Measurements from ENCODE around the gene CPTP. TPM values are rescaled to one million over a fixed set of nuclear protein-coding genes. Genes with fewer than 3 reads are reported as not detected.
A peak's percentile ranks its signal among the peaks of the same experiment; 100 is the strongest.

Gene CPTP
- total RNA-seq, 1 donor from 2014 or later: 44.3 TPM

DNA sequence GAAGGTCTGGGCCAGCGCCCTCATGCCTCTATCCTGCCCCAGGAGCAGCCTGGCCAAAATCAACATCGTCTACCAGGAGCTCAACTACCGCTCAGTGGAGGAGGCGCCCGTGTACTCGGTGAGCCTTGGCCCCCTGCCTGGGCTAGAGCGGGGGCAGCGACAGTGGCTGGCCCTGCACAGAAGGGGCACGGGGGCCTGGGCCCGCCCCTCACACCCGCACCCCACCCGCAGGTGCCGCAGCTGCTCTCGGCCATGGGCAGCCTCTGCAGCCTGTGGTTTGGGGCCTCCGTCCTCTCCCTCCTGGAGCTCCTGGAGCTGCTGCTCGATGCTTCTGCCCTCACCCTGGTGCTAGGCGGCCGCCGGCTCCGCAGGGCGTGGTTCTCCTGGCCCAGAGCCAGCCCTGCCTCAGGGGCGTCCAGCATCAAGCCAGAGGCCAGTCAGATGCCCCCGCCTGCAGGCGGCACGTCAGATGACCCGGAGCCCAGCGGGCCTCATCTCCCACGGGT, 33.5 kb upstream of the CPTP start:
- no peak for DNase-seq (ENCODE audit: low read depth)
- Histone ChIP-seq H3K4me3 (ENCODE audit: low read depth, low read length) (no peak overlapping the region), H3K36me3 (ENCODE audit: control insufficient read depth, insufficient read depth, low read length) (no peaks in the 10 kb centered on the region), H3K27me3 (ENCODE audit: control insufficient read depth, insufficient read depth, low read length) (peaks cover 21% of the 10 kb centered on the region)
- TF ChIP-seq, protein P1, sequence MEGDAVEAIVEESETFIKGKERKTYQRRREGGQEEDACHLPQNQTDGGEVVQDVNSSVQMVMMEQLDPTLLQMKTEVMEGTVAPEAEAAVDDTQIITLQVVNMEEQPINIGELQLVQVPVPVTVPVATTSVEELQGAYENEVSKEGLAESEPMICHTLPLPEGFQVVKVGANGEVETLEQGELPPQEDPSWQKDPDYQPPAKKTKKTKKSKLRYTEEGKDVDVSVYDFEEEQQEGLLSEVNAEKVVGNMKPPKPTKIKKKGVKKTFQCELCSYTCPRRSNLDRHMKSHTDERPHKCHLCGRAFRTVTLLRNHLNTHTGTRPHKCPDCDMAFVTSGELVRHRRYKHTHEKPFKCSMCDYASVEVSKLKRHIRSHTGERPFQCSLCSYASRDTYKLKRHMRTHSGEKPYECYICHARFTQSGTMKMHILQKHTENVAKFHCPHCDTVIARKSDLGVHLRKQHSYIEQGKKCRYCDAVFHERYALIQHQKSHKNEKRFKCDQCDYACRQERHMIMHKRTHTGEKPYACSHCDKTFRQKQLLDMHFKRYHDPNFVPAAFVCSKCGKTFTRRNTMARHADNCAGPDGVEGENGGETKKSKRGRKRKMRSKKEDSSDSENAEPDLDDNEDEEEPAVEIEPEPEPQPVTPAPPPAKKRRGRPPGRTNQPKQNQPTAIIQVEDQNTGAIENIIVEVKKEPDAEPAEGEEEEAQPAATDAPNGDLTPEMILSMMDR (IDR thresholded peaks at IDR 0.05; ENCODE audit: insufficient read depth, low read length, poor library complexity, severe bottlenecking): no peak

DNA sequence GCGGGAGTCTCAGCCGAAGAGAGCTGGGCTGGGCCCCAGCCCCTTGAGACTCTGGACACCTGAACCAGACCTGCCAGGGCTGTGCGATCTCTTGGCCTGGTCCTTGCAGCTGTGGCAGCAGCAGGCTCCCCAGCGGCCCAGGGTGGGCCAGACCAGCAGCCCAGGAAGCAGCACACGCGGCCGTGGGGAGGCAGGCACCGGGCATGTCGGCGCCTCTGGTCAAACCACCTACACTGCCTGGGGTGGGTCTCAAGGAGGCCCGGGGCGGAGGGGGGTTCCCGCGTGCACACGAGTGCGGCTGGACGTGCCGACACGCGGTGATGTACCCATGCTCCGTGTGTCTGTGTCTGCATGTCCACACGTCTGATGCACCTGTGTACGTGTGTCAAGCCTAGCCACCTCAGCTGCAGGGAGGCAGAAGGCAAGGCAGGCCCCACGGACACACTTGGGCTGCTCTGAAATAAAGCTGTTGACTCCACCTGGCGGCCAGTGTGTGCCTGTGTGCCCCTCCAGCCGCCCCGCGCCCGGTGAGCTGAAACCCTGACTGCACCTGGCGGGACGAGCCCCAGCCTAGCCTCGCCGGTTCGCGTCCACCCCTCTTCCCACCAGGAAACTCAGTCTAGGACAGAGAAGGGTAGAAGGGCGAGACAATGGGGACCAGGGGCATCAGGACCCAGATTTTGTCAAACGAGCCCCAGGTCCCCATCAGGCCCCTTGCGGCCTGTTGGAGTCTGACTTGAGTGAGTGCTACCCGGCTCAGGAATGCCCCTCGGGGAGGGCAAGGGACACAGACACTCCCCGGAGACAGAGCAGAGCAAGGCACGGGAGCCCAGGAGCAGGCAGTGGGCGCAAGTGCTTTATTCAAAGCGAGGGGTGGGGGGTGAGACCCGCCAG, 32.8 kb upstream of the CPTP start:
- DNase-seq (ENCODE audit: low read depth): peak; percentile 43
- Histone ChIP-seq H3K36me3 (ENCODE audit: control insufficient read depth, insufficient read depth, low read length) (no peaks in the 10 kb centered on the region), H3K27me3 (ENCODE audit: control insufficient read depth, insufficient read depth, low read length) (peaks cover 14% of the 10 kb centered on the region), H3K4me3 (ENCODE audit: low read depth, low read length) (no peak overlapping the region)
- TF ChIP-seq, protein P1 (IDR thresholded peaks at IDR 0.05; ENCODE audit: insufficient read depth, low read length, poor library complexity, severe bottlenecking): peak; percentile 75

DNA sequence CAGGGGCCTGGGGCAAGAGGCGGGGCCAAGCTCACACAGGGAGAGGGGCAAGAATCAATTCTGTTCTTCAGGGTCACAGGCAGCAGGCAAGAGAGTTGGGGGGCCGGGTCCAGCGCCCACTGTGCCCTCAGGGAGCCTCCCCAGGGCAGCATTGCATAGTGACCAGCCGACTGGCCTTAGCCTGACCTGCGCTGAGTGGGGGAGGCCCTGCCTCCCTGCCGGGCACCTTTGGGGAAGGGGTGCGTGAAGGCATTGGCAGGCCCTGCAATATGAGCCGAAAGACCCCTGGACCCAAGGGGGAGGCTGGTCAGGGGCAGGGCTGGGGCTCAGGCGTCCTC, 32.2 kb upstream of the CPTP start:
- Histone ChIP-seq H3K4me3 (ENCODE audit: low read depth, low read length) (no peak overlapping the region), H3K27me3 (ENCODE audit: control insufficient read depth, insufficient read depth, low read length) (peaks cover 10% of the 10 kb centered on the region), H3K36me3 (ENCODE audit: control insufficient read depth, insufficient read depth, low read length) (no peaks in the 10 kb centered on the region)
- TF ChIP-seq, protein P1 (IDR thresholded peaks at IDR 0.05; ENCODE audit: insufficient read depth, low read length, poor library complexity, severe bottlenecking): no peak
- DNase-seq (ENCODE audit: low read depth): no peak

DNA sequence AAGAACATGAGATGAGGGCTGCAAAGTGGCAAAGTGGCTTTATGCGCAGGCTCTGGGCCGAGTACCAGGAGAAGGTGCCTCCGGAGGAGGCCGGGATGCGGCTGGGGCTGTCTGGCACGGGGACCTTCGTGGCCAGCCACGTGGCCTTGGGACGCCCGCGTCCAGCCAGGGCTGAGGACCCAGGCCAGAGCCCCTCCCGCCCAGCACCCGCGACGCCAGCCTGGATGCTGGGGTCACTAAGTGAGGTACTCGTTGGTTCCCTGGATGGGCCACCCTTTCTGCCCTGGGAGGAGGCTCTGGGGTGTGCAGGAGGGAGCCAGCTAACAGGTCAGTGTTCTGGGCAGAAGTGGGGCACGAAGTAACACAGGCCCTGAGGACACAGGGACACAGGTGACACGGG, 31.8 kb upstream of the CPTP start:
- DNase-seq (ENCODE audit: low read depth): no peak
- TF ChIP-seq, protein P1 (IDR thresholded peaks at IDR 0.05; ENCODE audit: insufficient read depth, low read length, poor library complexity, severe bottlenecking): no peak
- H3K27me3 ChIP-seq (ENCODE audit: control insufficient read depth, insufficient read depth, low read length): peaks cover 5% of the 10 kb centered on the region
- no peaks in the 10 kb centered on the region for H3K36me3 ChIP-seq (ENCODE audit: control insufficient read depth, insufficient read depth, low read length)
- no peak overlapping the region for H3K4me3 ChIP-seq (ENCODE audit: low read depth, low read length)

DNA sequence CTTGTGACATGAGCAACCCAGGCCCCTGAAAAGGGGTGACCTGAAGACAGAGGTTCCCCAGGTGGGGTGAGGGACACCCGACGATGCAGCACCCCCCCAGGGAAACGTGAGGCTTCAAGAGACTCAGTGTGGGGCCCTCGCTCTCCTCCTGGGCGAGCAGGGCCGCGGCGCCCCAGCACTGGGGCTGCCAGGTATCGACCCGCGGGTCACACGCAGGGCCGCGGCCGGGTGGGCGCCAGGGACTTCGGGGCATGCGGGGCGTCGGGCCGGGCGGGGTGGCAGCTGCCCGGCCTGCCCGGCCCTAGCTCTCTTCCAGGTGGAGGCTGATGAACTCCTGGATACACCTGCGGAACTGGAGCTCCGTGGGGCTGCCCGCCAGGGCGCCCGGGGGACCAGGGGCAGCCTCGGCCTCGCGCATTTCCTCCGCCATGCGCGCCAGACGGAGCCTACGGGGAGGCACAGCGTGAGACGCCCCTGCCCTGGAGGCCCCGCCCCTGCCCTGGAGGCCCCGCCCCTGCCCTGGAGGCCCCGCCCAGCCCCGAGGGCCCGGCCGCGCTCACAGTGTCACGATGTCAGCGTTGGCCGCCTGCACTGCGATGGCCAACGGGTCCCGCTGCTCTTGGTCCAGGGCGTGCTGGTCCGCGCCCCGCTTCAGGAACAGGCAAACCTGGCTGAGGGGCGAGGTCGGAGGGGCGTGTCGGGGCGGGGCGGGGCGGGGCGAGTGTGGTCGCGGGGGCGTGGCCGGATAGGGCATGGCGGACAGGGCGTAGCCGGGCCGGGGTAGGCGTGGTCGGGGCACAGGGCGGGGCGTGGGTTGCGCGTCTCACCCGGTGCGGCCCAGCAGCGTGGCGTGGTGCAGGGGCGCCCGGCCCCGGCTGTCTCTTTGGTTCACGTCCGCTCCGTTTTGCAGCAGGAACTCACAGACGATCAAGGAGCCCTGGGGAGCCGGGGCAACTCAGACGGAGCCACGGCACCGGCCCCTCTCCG, 31.0 kb upstream of the CPTP start:
- Histone ChIP-seq H3K4me3 (ENCODE audit: low read depth, low read length) (no peak overlapping the region), H3K36me3 (ENCODE audit: control insufficient read depth, insufficient read depth, low read length) (no peaks in the 10 kb centered on the region), H3K27me3 (ENCODE audit: control insufficient read depth, insufficient read depth, low read length) (peaks cover 5% of the 10 kb centered on the region)
- no peak for DNase-seq (ENCODE audit: low read depth)
- TF ChIP-seq, protein P1 (IDR thresholded peaks at IDR 0.05; ENCODE audit: insufficient read depth, low read length, poor library complexity, severe bottlenecking): no peak
